HUES6 (cell line): Measurements from ENCODE around the gene OR2T1.

Source experiments
- H3K27ac ChIP-seq: 2 replicates; pipeline ENCODE4 v1.7.0; 2013; ENCODE audit warnings: low read depth, mild to moderate bottlenecking, low read length, inconsistent platforms
- H3K27me3 ChIP-seq: 2 replicates; pipeline ENCODE4 v1.6.1; 2013; ENCODE audit warnings: low read length; ENCODE audit not compliant: control insufficient read depth, insufficient read depth
- H3K36me3 ChIP-seq: 2 replicates; pipeline ENCODE4 v1.6.1; 2013; ENCODE audit warnings: low read length; ENCODE audit not compliant: control insufficient read depth, insufficient read depth
- H3K4me1 ChIP-seq: 2 replicates; pipeline ENCODE4 v1.6.1; 2013; ENCODE audit warnings: low read length; ENCODE audit not compliant: control insufficient read depth, insufficient read depth
- H3K4me3 ChIP-seq: 2 replicates; pipeline ENCODE4 v1.5.1; 2013; ENCODE audit warnings: low read depth, low read length
- H3K9ac ChIP-seq: one replicate; pipeline ENCODE4 v1.6.1; 2013; ENCODE audit warnings: mild to moderate bottlenecking, low read length
- H3K9me3 ChIP-seq: 2 replicates; pipeline ENCODE4 v1.6.1; 2013; ENCODE audit warnings: low read depth, low read length; ENCODE audit not compliant: control insufficient read depth, insufficient read depth

Gene OR2T1

GRCh38 chr1:248402748-248403147 lies at the start of gene OR2T1:
TSS of gene OR2T1 (plus strand) at chr1:248403048. CDS start at chr1:248406148, 3,100 bp downstream.
- Histone ChIP-seq H3K27me3 (no peaks in the 10 kb centered on the region), H3K27ac (no peak within 1 kb of the TSS), H3K9me3 (peaks cover 58% of the 10 kb centered on the region; the same call in 1 of the 2 replicates), H3K36me3 (no peaks in the 10 kb centered on the region), H3K4me1 (no peaks in the 10 kb centered on the region), H3K9ac (no peak within 1 kb of the TSS), H3K4me3 (no peak within 1 kb of the TSS)

- Histone ChIP-seq H3K4me3 (no peak overlapping the region), H3K9ac (no peak overlapping the region), H3K4me1 (no peaks in the 10 kb centered on the region), H3K27me3 (no peaks in the 10 kb centered on the region), H3K27ac (no peak overlapping the region), H3K9me3 (peaks cover 48% of the 10 kb centered on the region; the same call in 1 of the 2 replicates), H3K36me3 (no peaks in the 10 kb centered on the region)
Measured at GRCh38 chr1:248359415-248359814, 43.4 kb upstream of the OR2T1 start.

- Histone ChIP-seq H3K9ac (no peak within 1 kb of the TSS), H3K27me3 (no peaks in the 10 kb centered on the region), H3K9me3 (peaks cover 52% of the 10 kb centered on the region; the same call in 1 of the 2 replicates), H3K4me3 (no peak within 1 kb of the TSS), H3K27ac (no peak within 1 kb of the TSS), H3K4me1 (no peaks in the 10 kb centered on the region), H3K36me3 (no peaks in the 10 kb centered on the region)
Measured at GRCh38 chr1:248361121-248361715, 41.6 kb upstream of the OR2T1 start, which contains the start of gene OR2T4. TSS of gene OR2T4 (plus strand) at chr1:248361665. CDS start at chr1:248361665, 0 bp downstream.

- Histone ChIP-seq H3K9me3 (peaks cover 38% of the 10 kb centered on the region; the same call in 1 of the 2 replicates), H3K27ac (no peak overlapping the region), H3K4me1 (no peaks in the 10 kb centered on the region), H3K27me3 (no peaks in the 10 kb centered on the region), H3K4me3 (no peak overlapping the region), H3K9ac (no peak overlapping the region), H3K36me3 (no peaks in the 10 kb centered on the region)
Measured at GRCh38 chr1:248366609-248367008, 36.2 kb upstream of the OR2T1 start.

- Histone ChIP-seq H3K4me3 (no peak overlapping the region), H3K27ac (no peak overlapping the region), H3K27me3 (no peaks in the 10 kb centered on the region), H3K9me3 (peaks cover 43% of the 10 kb centered on the region; the same call in 1 of the 2 replicates), H3K9ac (no peak overlapping the region), H3K36me3 (no peaks in the 10 kb centered on the region), H3K4me1 (no peaks in the 10 kb centered on the region)
Measured at GRCh38 chr1:248372394-248372793, 30.5 kb upstream of the OR2T1 start.

- Histone ChIP-seq H3K27me3 (no peaks in the 10 kb centered on the region), H3K9me3 (peaks cover 36% of the 10 kb centered on the region; the same call in 1 of the 2 replicates), H3K4me3 (no peak overlapping the region)
Measured at GRCh38 chr1:248373761-248374160, 29.1 kb upstream of the OR2T1 start.

GRCh38 chr1:248375446-248375845 lies 27.4 kb upstream of the OR2T1 start, which contains the start of gene OR2T6:
TSS of gene OR2T6 (plus strand) at chr1:248375746. CDS start at chr1:248387609, 11,863 bp downstream.
- Histone ChIP-seq H3K9ac (no peak within 1 kb of the TSS), H3K27me3 (no peaks in the 10 kb centered on the region), H3K4me1 (no peaks in the 10 kb centered on the region), H3K36me3 (no peaks in the 10 kb centered on the region), H3K4me3 (no peak within 1 kb of the TSS), H3K9me3 (peaks cover 33% of the 10 kb centered on the region; the same call in 1 of the 2 replicates), H3K27ac (no peak within 1 kb of the TSS)

More at GRCh38 chr1:248373761-248374160, 29.1 kb upstream of the OR2T1 start:
- H3K4me1 ChIP-seq = no peaks in the 10 kb centered on the region
- no peaks in the 10 kb centered on the region for H3K36me3 ChIP-seq
- H3K9ac ChIP-seq = no peak overlapping the region
- H3K27ac ChIP-seq = no peak overlapping the region

- Histone ChIP-seq H3K36me3 (no peaks in the 10 kb centered on the region), H3K9me3 (peaks cover 33% of the 10 kb centered on the region; the same call in 1 of the 2 replicates), H3K27me3 (no peaks in the 10 kb centered on the region), H3K4me3 (no peak overlapping the region), H3K4me1 (no peaks in the 10 kb centered on the region), H3K27ac (no peak overlapping the region), H3K9ac (no peak overlapping the region)
Measured at GRCh38 chr1:248376916-248377315, 25.9 kb upstream of the OR2T1 start.

- Histone ChIP-seq H3K4me3 (no peak overlapping the region), H3K9ac (no peak overlapping the region), H3K9me3 (peaks cover 29% of the 10 kb centered on the region; the same call in 1 of the 2 replicates), H3K4me1 (no peaks in the 10 kb centered on the region), H3K27me3 (no peaks in the 10 kb centered on the region), H3K36me3 (no peaks in the 10 kb centered on the region), H3K27ac (no peak overlapping the region)
Measured at GRCh38 chr1:248380854-248381253, 22.0 kb upstream of the OR2T1 start.

GRCh38 chr1:248388426-248388825 lies 14.4 kb upstream of the OR2T1 start:
- Histone ChIP-seq H3K4me1 (no peaks in the 10 kb centered on the region), H3K27me3 (no peaks in the 10 kb centered on the region), H3K9ac (no peak overlapping the region), H3K27ac (no peak overlapping the region), H3K36me3 (no peaks in the 10 kb centered on the region), H3K9me3 (peaks cover 48% of the 10 kb centered on the region; the same call in 1 of the 2 replicates), H3K4me3 (no peak overlapping the region)

GRCh38 chr1:248393050-248393449 lies 9.8 kb upstream of the OR2T1 start:
- no peak overlapping the region for H3K4me3 ChIP-seq
- no peak overlapping the region for H3K27ac ChIP-seq
- H3K4me1 ChIP-seq = no peaks in the 10 kb centered on the region
- H3K9me3 ChIP-seq = peaks cover 26% of the 10 kb centered on the region; the same call in 1 of the 2 replicates
- no peak overlapping the region for H3K9ac ChIP-seq
- H3K36me3 ChIP-seq = no peaks in the 10 kb centered on the region
- H3K27me3 ChIP-seq = no peaks in the 10 kb centered on the region
